Left ventricle myocardium inferior (tissue), 1 donor: ENCODE data around the gene ARL8A. TPM values are rescaled to one million over a fixed set of nuclear protein-coding genes. Genes with fewer than 3 reads are reported as not detected.

ENCODE experiments used
- DNase-seq: peaks from one replicate; pipeline ENCODE4 v3.0.0-alpha.2; 2020
- H3K27ac ChIP-seq: fragments of 200-600 bp; replicated peaks from 2 replicates; pipeline ENCODE4 v1.8.0; 2021
- H3K27me3 ChIP-seq: fragments of 200-600 bp; 2 replicates; pipeline ENCODE4 v1.8.0; 2021; ENCODE audit warnings: low read depth
- H3K36me3 ChIP-seq: fragments of 200-600 bp; 2 replicates; pipeline ENCODE4 v1.8.0; 2021
- H3K4me1 ChIP-seq: fragments of 200-600 bp; 2 replicates; pipeline ENCODE4 v1.8.0; 2021
- H3K4me3 ChIP-seq: fragments of 200-600 bp; 2 replicates; pipeline ENCODE4 v1.8.0; 2021; ENCODE audit warnings: mild to moderate bottlenecking, moderate library complexity
- H3K9me3 ChIP-seq: fragments of 200-600 bp; replicated peaks from 2 replicates; pipeline ENCODE4 v1.8.0; 2021
- CTCF ChIP-seq: fragments of 200-600 bp; IDR thresholded peaks from 2 replicates; pipeline ENCODE4 v1.8.0; 2021; ENCODE audit warnings: antibody characterized with exemption, mild to moderate bottlenecking, borderline replicate concordance
- intact Hi-C: fragments of 100-400 bp; cut with micrococcal nuclease; formaldehyde crosslinking; loops from one replicate; pipeline ENCODE4 v1.11.0; 2022
- total RNA-seq: library from RNA; stranded (reverse); fragmentation: NEBNext Ultra II Directional; extraction: Animal tissue kit (Norgen Biotek cat#: 25700); gene quantifications from one replicate; pipeline ENCODE4 v1.2.1, GENCODE V29; 2021
- donor health status: DM: no; HTN: yes; CAD: no; lungs with severe emphysema.

The ARL8A gene
- total RNA-seq, 1 donor from 2014 or later, result 64.7 TPM

- intact Hi-C loops, result no loop called here
- no peaks in the 10 kb centered on the region for H3K9me3 ChIP-seq
- no peaks in the 10 kb centered on the region for H3K36me3 ChIP-seq
- H3K4me3 ChIP-seq, result no peak overlapping the region
- H3K4me1 ChIP-seq, result peaks cover 4% of the 10 kb centered on the region
- no peaks in the 10 kb centered on the region for H3K27me3 ChIP-seq
- no peak for TF ChIP-seq CTCF
- no peak for DNase-seq
- H3K27ac ChIP-seq, result no peak overlapping the region
Measured at GRCh38 chr1:202124142-202124541, 20.4 kb downstream of the ARL8A start.

GRCh38 chr1:202123336-202123813 is 21.2 kb downstream of the ARL8A start:
- Histone ChIP-seq H3K4me3 (no peak overlapping the region), H3K27ac (no peak overlapping the region), H3K9me3 (no peaks in the 10 kb centered on the region), H3K27me3 (no peaks in the 10 kb centered on the region), H3K4me1 (peaks cover 4% of the 10 kb centered on the region), H3K36me3 (no peaks in the 10 kb centered on the region)
- no peak for DNase-seq
- TF ChIP-seq CTCF, result no peak
- intact Hi-C loops, result no loop called here

GRCh38 chr1:202122639-202123335 is 21.8 kb downstream of the ARL8A start, which contains the start of gene GPR37L1:
TSS of gene GPR37L1 (plus strand) at chr1:202122917. CDS start at chr1:202122964, 47 bp downstream.
- TF ChIP-seq CTCF, result peak; percentile 62
- no peak within 1 kb of the TSS for H3K27ac ChIP-seq

GRCh38 chr1:202121006-202121405 is 23.5 kb downstream of the ARL8A start:
- Histone ChIP-seq H3K9me3 (no peaks in the 10 kb centered on the region), H3K4me1 (peaks cover 4% of the 10 kb centered on the region), H3K27ac (no peak overlapping the region), H3K27me3 (no peaks in the 10 kb centered on the region), H3K4me3 (no peak overlapping the region), H3K36me3 (no peaks in the 10 kb centered on the region)
- intact Hi-C loops, result no loop called here
- no peak for DNase-seq
- TF ChIP-seq CTCF, result no peak

More at GRCh38 chr1:202122639-202123335, 21.8 kb downstream of the ARL8A start, which contains the start of gene GPR37L1:
- DNase-seq, result no peak
- H3K27me3 ChIP-seq, result no peaks in the 10 kb centered on the region
- peaks cover 4% of the 10 kb centered on the region for H3K4me1 ChIP-seq
- intact Hi-C loops, result no loop called here
- H3K36me3 ChIP-seq, result no peaks in the 10 kb centered on the region
- H3K4me3 ChIP-seq, result no peak within 1 kb of the TSS
- no peaks in the 10 kb centered on the region for H3K9me3 ChIP-seq

- Histone ChIP-seq H3K27me3 (no peaks in the 10 kb centered on the region), H3K27ac (peak overlapping the region; percentile 50), H3K4me1 (peaks cover 20% of the 10 kb centered on the region), H3K9me3 (no peaks in the 10 kb centered on the region), H3K36me3 (no peaks in the 10 kb centered on the region), H3K4me3 (no peak overlapping the region)
- intact Hi-C loops, result loop anchor here (5.0 kb wide), 1 partner anchor 111 kb away; no protein-coding TSS in a partner anchor
- TF ChIP-seq CTCF, result no peak
- no peak for DNase-seq
Measured at GRCh38 chr1:202117898-202118371, 26.6 kb downstream of the ARL8A start.
